Activated naive CD4-positive, alpha-beta T cell treated with anti-CD3 and anti-CD28 coated beads, Interleukin-2, amount 50 U/mL, for 24 hours (primary cell): ENCODE data around the gene PALM3.

Experiments used
- H3K27ac Mint-ChIP-seq: one replicate; pipeline ENCODE4 v1.8.0; 2021; ENCODE audit warnings: mild to moderate bottlenecking, mixed read lengths
- H3K27me3 Mint-ChIP-seq: one replicate; pipeline ENCODE4 v1.8.0; 2021; ENCODE audit warnings: mixed read lengths
- H3K36me3 Mint-ChIP-seq: one replicate; pipeline ENCODE4 v1.8.0; 2021; ENCODE audit warnings: mixed read lengths
- H3K4me1 Mint-ChIP-seq: one replicate; pipeline ENCODE4 v1.8.0; 2021; ENCODE audit warnings: mixed read lengths
- H3K4me3 Mint-ChIP-seq: one replicate; pipeline ENCODE4 v1.8.0; 2021; ENCODE audit warnings: mild to moderate bottlenecking, mixed read lengths
- H3K9me3 Mint-ChIP-seq: one replicate; pipeline ENCODE4 v1.8.0; 2021; ENCODE audit warnings: mixed read lengths

PALM3 gene

GRCh38 chr19:14073925-14074838 is 12.3 kb upstream of the PALM3 start:
- Mint-ChIP-seq H3K36me3 (no peaks in the 10 kb centered on the region), H3K9me3 (no peaks in the 10 kb centered on the region), H3K4me1 (peaks cover 14% of the 10 kb centered on the region), H3K27ac (peak overlapping the region; percentile 84), H3K4me3 (peak overlapping the region; percentile 95), H3K27me3 (no peaks in the 10 kb centered on the region)

GRCh38 chr19:14073261-14073924 is 11.5 kb upstream of the PALM3 start:
- Mint-ChIP-seq H3K4me1 (peaks cover 14% of the 10 kb centered on the region), H3K27me3 (no peaks in the 10 kb centered on the region), H3K36me3 (no peaks in the 10 kb centered on the region), H3K27ac (peak overlapping the region; percentile 84), H3K4me3 (peak overlapping the region; percentile 95), H3K9me3 (no peaks in the 10 kb centered on the region)

- Mint-ChIP-seq H3K27me3 (no peaks in the 10 kb centered on the region), H3K36me3 (no peaks in the 10 kb centered on the region), H3K4me3 (peak within 1 kb of the TSS; percentile 95), H3K9me3 (no peaks in the 10 kb centered on the region), H3K4me1 (peaks cover 14% of the 10 kb centered on the region), H3K27ac (no peak within 1 kb of the TSS)
Observed at GRCh38 chr19:14072535-14073260, 10.8 kb upstream of the PALM3 start, which contains the start of gene MISP3. TSS of gene MISP3 (plus strand) at chr19:14072786. CDS start at chr19:14073310, 524 bp downstream.

- Mint-ChIP-seq H3K36me3 (no peaks in the 10 kb centered on the region), H3K9me3 (no peaks in the 10 kb centered on the region), H3K27ac (peak overlapping the region; percentile 68), H3K4me1 (peaks cover 14% of the 10 kb centered on the region), H3K4me3 (peak overlapping the region; percentile 60), H3K27me3 (no peaks in the 10 kb centered on the region)
Observed at GRCh38 chr19:14070268-14071050, 8.6 kb upstream of the PALM3 start.

DNA sequence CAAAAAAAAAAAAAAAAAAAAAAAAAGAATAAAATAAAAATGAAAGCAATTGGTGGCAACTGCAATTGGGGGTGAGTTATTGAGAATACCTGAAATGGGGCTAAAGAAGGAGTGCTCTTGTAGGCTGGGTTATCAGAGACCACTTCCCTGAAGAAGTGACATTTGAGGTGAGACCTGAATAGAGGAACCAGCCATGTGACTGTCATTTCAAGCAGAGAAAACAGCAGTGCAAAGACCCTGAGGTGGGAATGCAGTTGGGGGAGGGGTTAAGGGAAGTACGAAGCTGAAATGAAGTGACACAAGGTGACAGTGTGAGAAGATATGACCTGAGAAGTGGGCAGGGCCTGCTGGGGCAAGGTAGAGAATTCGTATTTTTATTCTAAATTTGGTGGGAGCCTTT is 4.3 kb upstream of the PALM3 start:
- Mint-ChIP-seq H3K9me3 (no peaks in the 10 kb centered on the region), H3K27ac (no peak overlapping the region), H3K4me3 (no peak overlapping the region), H3K27me3 (peaks cover 1% of the 10 kb centered on the region), H3K36me3 (no peaks in the 10 kb centered on the region), H3K4me1 (no peaks in the 10 kb centered on the region)

GRCh38 chr19:14063105-14063504 is 1.2 kb upstream of the PALM3 start:
- H3K4me3 Mint-ChIP-seq: no peak overlapping the region
- H3K4me1 Mint-ChIP-seq: peaks cover 13% of the 10 kb centered on the region
- H3K27me3 Mint-ChIP-seq: peaks cover 17% of the 10 kb centered on the region
- H3K9me3 Mint-ChIP-seq: no peaks in the 10 kb centered on the region
- H3K36me3 Mint-ChIP-seq: no peaks in the 10 kb centered on the region
- no peak overlapping the region for H3K27ac Mint-ChIP-seq

DNA sequence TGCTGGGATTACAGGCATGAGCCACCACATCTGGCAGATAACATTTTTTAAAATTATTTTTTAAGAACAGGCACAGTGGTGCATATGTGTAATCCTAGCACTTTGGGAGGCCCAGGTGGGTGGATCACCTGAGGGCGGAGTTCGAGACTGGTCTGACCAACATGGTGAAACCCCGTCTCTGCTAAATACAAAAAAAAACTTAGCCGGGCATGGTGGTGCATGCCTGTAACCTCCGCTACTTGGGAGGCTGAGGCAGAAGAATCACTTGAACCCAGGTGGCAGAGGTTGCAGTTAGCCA is 631 bp upstream of the PALM3 start:
- Mint-ChIP-seq H3K4me1 (peaks cover 18% of the 10 kb centered on the region), H3K9me3 (no peaks in the 10 kb centered on the region), H3K27me3 (peaks cover 23% of the 10 kb centered on the region), H3K36me3 (no peaks in the 10 kb centered on the region), H3K4me3 (no peak overlapping the region), H3K27ac (no peak overlapping the region)

DNA sequence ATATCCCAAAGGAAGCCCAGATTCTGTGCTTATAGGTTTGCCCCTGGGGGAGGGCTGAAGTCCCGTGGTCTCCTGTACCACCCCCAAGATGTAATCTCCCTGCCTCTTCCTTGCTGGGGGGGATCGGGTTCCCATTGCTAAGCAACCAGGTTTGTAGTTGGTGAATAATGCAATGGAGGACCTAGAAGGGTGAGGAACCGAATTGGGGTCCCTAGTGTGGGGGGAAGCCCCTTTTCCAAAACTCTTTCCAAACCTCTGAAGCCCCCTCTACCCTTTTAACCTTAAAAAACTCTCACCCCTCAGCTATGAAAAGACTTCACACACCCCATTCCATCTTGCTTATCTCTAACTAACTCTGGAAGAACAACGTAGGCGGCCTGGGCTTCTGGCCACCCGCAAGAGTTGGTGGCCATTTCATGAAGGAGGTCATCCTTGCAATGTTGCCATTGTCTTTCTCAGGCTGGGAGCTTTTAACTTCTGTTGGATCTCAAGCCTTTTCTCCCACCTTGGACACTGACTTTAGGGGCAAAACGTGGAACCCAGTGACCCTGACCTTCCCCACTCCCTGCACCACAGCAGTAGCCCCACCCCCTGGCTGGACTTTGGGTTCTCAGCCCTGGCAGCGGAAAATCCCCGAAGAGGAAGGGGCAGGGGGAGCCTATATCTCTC is 661 bp downstream of the PALM3 start:
- H3K27me3 Mint-ChIP-seq: peaks cover 23% of the 10 kb centered on the region
- peaks cover 18% of the 10 kb centered on the region for H3K4me1 Mint-ChIP-seq
- H3K36me3 Mint-ChIP-seq: no peaks in the 10 kb centered on the region
- no peaks in the 10 kb centered on the region for H3K9me3 Mint-ChIP-seq
- no peak overlapping the region for H3K27ac Mint-ChIP-seq
- H3K4me3 Mint-ChIP-seq: no peak overlapping the region

GRCh38 chr19:14059652-14060155 is 2.2 kb downstream of the PALM3 start:
- H3K27ac Mint-ChIP-seq: peak overlapping the region; percentile 33
- no peak overlapping the region for H3K4me3 Mint-ChIP-seq
- H3K4me1 Mint-ChIP-seq: peaks cover 18% of the 10 kb centered on the region
- no peaks in the 10 kb centered on the region for H3K36me3 Mint-ChIP-seq
- peaks cover 23% of the 10 kb centered on the region for H3K27me3 Mint-ChIP-seq
- no peaks in the 10 kb centered on the region for H3K9me3 Mint-ChIP-seq

DNA sequence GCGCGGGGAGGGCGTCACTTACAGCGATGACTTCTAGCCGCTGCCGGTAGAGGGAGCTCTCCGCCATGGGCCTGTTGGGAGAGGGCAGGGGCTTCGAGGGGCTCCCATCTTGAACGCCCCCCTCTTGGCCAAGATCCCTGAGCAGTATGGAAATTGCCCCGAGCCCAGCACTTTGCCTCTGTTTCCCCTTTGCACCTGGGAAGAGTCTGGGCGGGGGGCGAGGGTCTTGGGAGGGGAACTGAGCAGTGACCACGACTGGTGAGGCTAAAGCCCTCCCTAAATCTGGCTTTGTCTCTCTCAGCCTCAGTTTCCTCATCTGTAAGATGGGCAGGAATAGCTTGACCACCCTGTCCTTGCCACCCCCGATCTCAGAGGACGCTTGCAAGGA is 2.8 kb downstream of the PALM3 start:
- Mint-ChIP-seq H3K4me3 (peak overlapping the region; percentile 51), H3K27ac (no peak overlapping the region), H3K9me3 (no peaks in the 10 kb centered on the region), H3K4me1 (peaks cover 18% of the 10 kb centered on the region), H3K36me3 (peaks cover under 1% of the 10 kb centered on the region), H3K27me3 (peaks cover 23% of the 10 kb centered on the region)

DNA sequence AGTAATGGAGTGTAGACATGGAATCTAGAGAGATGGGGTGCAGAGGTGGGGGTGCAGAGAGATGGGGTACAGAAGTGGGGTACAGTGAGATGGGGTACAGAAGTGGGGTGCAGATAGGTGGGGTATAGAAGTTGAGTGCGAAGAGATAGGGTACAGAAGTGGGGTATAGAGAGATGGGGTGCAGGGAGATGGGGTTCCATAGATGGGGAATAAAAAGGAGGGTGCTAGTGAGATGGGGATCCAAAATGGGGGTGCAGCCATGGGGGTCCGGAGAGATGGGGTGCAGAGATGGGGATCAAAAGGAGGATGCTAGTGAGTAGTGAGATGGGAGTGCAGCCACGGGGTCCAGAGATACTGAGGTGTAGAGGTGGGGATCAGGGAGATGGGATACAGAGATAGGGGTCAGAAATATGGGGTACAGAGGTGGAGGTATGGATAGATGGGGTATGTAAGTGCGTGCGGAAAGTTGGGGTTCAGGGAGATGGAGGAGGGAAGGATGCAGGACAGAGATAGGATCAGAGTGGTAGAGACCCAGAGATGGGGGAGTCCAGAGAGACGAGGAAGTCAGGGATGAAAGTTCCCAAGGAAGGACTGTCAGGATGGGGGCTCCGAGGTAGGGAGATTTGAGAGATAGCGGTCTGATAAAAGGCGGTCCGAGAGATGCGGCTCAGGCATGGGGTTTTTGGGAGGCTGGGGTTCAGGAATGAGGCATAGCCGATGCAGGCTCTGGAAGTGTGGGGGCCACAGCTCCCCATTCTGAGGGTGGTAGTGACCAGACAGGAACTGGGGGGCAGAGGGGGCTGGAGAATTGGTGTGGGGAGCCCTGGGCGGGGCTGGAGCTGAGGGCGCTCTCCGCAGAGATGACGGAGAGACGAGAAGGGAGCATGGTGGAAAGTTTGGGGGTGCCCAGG is 3.4 kb downstream of the PALM3 start:
- Mint-ChIP-seq H3K4me1 (peaks cover 22% of the 10 kb centered on the region), H3K36me3 (peaks cover 3% of the 10 kb centered on the region), H3K9me3 (no peaks in the 10 kb centered on the region), H3K27me3 (peaks cover 23% of the 10 kb centered on the region), H3K4me3 (peak overlapping the region; percentile 51), H3K27ac (no peak overlapping the region)

DNA sequence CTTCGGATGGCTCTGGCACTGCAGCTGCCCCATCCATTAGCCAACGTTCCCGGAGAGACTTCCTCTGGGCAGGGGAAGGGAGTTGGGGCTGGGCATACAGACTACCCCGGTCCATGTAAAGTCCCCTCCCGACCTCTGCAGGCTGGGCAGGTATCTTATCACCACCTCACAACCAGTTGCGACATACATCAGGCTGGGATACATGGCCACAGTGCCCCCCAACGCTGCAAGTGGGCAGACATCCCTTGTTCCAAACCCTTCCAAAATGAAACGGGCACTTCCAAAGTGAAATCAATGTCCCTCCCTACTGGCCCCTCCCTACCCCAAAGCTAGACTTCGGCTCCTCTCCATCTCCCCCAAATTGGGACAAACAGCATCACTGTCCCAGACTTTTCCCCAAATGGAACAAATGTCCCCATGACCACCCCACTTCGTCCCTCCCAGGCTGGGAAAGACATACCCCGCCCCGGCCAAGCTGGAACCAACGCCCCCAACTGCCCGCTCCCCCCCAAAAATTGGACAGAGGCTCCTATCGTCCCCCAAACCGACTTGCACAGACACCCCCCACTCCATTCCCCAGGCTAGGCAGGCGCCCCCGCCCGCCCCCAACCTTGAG is 5.0 kb downstream of the PALM3 start:
- peak overlapping the region; percentile 49 for H3K4me3 Mint-ChIP-seq
- peaks cover 22% of the 10 kb centered on the region for H3K4me1 Mint-ChIP-seq
- peak overlapping the region; percentile 41 for H3K27ac Mint-ChIP-seq
- no peaks in the 10 kb centered on the region for H3K9me3 Mint-ChIP-seq
- H3K27me3 Mint-ChIP-seq: peaks cover 23% of the 10 kb centered on the region
- peaks cover 8% of the 10 kb centered on the region for H3K36me3 Mint-ChIP-seq

DNA sequence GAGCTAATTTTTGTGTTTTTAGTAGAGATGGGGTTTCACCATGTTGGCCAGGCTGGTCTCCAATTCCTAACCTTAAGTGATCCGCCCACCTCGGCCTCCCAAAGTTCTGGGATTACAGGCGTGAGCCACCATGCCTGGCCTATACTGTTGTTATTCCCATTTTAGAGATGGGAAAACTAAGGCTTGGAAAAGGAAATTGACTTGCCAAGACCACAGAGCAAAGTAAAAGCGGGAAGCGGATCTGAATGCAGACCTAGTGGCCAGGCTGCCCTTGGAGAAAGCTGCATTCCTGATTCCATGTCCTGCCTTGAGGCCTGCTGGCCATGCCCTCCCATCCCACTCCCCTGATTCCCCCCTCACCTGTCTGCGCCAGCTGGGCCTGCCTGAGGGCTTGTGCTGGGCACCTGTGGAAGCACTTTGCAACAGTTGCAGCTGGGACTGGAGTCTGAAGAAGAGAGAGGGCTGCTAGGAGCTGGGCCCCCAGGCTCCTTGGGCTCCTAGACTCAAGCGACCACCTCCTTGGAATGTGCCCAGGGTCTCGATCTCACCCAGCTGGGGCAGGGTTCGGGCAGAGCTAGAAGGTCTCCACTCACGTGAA is 5.7 kb downstream of the PALM3 start:
- H3K36me3 Mint-ChIP-seq: peaks cover 12% of the 10 kb centered on the region
- no peaks in the 10 kb centered on the region for H3K9me3 Mint-ChIP-seq
- no peak overlapping the region for H3K27ac Mint-ChIP-seq
- peaks cover 22% of the 10 kb centered on the region for H3K4me1 Mint-ChIP-seq
- H3K4me3 Mint-ChIP-seq: no peak overlapping the region
- H3K27me3 Mint-ChIP-seq: peaks cover 21% of the 10 kb centered on the region
